GM18498 (cell line): ENCODE data around the gene HOXB6.
A peak's percentile ranks its signal among the peaks of the same experiment; 100 is the strongest.

ENCODE experiments used
- ATAC-seq: cut with Tn5 transposase; IDR thresholded peaks from one replicate; pipeline ENCODE4 v1.9.1; 2021; ENCODE audit warnings: mild to moderate bottlenecking, moderate library complexity; ENCODE audit not compliant: unreplicated experiment

Gene HOXB6

GRCh38 chr17:48569674-48570324 is 35.0 kb downstream of the HOXB6 start:
- no peak for ATAC-seq

GRCh38 chr17:48569240-48569582 is 35.6 kb downstream of the HOXB6 start:
- ATAC-seq = no peak

DNA sequence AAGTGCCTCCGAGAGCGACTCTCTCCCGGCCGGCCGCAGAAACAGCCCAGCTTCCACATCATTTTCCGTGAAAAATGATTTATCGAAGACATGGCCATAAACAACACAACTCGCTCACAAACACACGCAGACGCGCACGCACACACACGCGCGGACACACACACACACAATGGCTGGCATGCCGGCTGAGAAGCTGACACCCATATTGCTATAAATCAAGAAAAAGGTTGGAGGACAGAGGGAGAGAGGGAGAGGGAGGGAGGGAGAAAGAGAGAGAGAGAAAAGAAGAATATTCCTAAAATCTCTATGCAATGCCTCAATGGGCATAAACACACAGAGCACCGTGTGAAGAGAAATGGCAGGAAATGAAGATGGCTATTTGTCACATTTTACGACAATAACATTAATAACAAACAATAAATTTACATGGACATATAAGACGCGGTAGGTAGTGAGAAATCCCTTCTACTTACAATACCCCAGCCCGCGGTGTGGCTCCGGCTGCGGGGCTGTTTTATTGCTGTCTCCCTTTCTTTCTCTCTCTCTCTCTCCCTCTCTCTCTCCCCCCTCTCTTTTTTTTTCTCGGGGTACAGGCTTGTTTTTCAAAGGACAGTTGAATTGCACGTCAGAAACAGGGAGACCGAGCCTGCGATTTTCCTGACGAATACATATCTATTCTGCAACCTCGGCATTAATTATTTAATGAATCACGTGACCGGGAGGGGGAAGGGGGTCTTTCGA is 36.1 kb downstream of the HOXB6 start:
- no peak for ATAC-seq

- ATAC-seq = no peak
Measured at GRCh38 chr17:48567646-48568354, 37.0 kb downstream of the HOXB6 start.

- ATAC-seq = no peak
Measured at GRCh38 chr17:48567209-48567608, 37.6 kb downstream of the HOXB6 start.

DNA sequence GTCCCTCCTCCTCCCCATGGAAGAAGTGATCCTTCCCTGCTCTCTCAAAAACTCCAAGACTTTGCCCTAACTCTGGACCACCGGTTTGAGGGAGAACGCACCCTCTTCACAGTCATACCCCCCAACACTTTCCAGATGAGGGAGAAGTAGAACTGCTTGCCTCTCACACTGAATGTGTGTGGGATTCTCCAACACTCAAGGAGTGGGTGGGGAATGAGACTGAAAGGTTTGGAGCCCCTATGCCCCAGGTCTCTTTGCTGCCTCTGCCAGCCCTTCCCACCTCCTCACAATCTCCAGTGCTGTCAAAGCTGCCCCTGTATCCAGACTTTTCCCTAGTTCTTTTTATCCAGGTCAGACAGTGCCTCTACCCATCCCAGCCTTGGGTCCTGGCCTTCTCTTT is 38.1 kb downstream of the HOXB6 start:
- no peak for ATAC-seq

GRCh38 chr17:48565925-48566710 is 38.7 kb downstream of the HOXB6 start:
- ATAC-seq = no peak

GRCh38 chr17:48565022-48565554 is 39.7 kb downstream of the HOXB6 start:
- ATAC-seq = no peak

- ATAC-seq = no peak
Measured at GRCh38 chr17:48564188-48565021, 40.4 kb downstream of the HOXB6 start.

GRCh38 chr17:48563867-48564187 is 41.0 kb downstream of the HOXB6 start:
- no peak for ATAC-seq

- no peak for ATAC-seq
Measured at GRCh38 chr17:48563385-48563838, 41.4 kb downstream of the HOXB6 start.

GRCh38 chr17:48562934-48563333 is 41.9 kb downstream of the HOXB6 start:
- ATAC-seq = no peak

- ATAC-seq = peak; percentile 53
Measured at GRCh38 chr17:48561884-48562810, 42.6 kb downstream of the HOXB6 start.

DNA sequence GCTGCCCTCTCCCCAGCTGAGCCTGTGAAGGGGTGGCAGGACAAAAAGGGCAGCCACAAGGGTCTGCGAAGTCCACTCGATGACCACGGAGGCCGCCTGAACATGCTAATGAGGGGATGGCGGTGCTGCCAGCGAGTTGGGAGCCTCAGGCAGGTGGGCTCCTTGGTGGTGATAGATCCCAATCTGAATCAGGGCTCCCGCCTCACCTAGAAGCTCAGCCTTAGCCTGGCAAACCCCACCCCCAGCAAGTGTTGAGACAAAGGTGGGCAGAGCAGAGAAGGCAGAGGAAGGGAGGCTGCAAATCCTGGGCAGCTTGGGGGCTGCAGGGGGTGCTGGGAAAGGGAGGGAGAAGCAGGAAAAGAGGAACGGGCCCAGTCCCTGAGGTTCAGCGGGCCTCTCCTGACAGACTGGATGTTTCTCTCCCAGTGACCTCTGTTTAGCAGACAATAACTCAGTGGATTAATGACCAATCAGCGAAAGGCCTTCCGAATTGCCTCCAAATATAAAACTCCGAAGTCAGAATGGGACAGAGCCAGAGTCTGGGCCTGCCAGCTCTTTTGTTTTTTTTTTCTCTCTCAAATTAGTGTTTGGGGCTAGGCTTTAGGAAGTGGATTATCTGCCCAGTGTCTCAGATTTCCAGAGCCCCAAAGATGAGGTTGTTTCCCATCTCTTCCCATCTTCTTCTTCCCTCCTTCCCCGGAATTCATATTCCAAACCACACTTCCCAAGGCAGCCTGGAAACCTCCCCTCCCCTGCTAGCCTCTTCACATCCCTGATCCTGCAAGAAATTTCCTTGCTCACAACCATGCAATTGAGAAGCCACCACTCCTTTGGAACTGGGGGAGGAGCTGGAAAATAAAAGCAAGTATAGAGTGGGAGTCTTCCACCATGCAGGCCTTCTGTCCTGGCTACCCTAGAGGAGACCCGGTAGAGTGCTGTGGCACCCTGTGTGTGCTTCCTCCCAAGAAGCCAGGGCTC is 44.7 kb downstream of the HOXB6 start:
- no peak for ATAC-seq

- ATAC-seq = no peak
Measured at GRCh38 chr17:48559122-48559839, 45.5 kb downstream of the HOXB6 start.

- no peak for ATAC-seq
Measured at GRCh38 chr17:48558831-48559121, 46.0 kb downstream of the HOXB6 start.

GRCh38 chr17:48558057-48558830 is 46.5 kb downstream of the HOXB6 start:
- no peak for ATAC-seq
